HEK293T (cell line): Measurements from ENCODE around the gene FTO.

Experiments
- CTCF ChIA-PET: fragments of 350-600 bp; formaldehyde crosslinking; extraction: SDS; loops from one replicate; lab custom pipeline; 2021; ENCODE audit warnings: antibody characterized with exemption, inconsistent platforms; lab: Yijun Ruan, JAX
- POLR2A ChIA-PET: fragments of 350-600 bp; formaldehyde crosslinking; extraction: SDS; loops from one replicate; lab custom pipeline; 2020; ENCODE audit warnings: antibody characterized with exemption, inconsistent platforms; lab: Yijun Ruan, JAX
- DNase-seq: peaks from one replicate; pipeline ENCODE4 v3.0.0; 2012; ENCODE audit warnings: mixed read lengths; ENCODE audit errors: extremely low spot score
- ARNT ChIP-seq: fragments of 450-650 bp; IDR thresholded peaks from 2 replicates; pipeline ENCODE4 v1.6.1; 2017; ENCODE audit warnings: mild to moderate bottlenecking
- BHLHE40 ChIP-seq: fragments of 450-650 bp; IDR thresholded peaks from 2 replicates; pipeline ENCODE4 v1.6.1; 2016; ENCODE audit warnings: mild to moderate bottlenecking, moderate library complexity, borderline replicate concordance
- CTBP1 ChIP-seq: fragments of 450-650 bp; IDR thresholded peaks from 2 replicates; pipeline ENCODE4 v1.6.1; 2016; ENCODE audit warnings: borderline replicate concordance
- ELF4 ChIP-seq: fragments of 450-650 bp; IDR thresholded peaks from 2 replicates; pipeline ENCODE4 v1.6.1; 2017; ENCODE audit warnings: antibody characterized with exemption
- FOXA1 ChIP-seq: fragments of 450-650 bp; IDR thresholded peaks from 2 replicates; pipeline ENCODE4 v1.6.1; 2016; ENCODE audit warnings: mild to moderate bottlenecking
- FOXK2 ChIP-seq: fragments of 450-650 bp; IDR thresholded peaks from 2 replicates; pipeline ENCODE4 v1.6.1; 2016; ENCODE audit warnings: mild to moderate bottlenecking
- FOXM1 ChIP-seq: fragments of 450-650 bp; IDR thresholded peaks from 2 replicates; pipeline ENCODE4 v1.6.1; 2017; ENCODE audit warnings: mild to moderate bottlenecking, borderline replicate concordance
- HDGF ChIP-seq: fragments of 450-650 bp; IDR thresholded peaks from 2 replicates; pipeline ENCODE4 v1.6.1; 2017; ENCODE audit warnings: antibody characterized with exemption, borderline replicate concordance
- L3MBTL2 ChIP-seq: fragments of 450-650 bp; conservative IDR thresholded peaks from 2 replicates; pipeline ENCODE4 v1.6.1; 2016; ENCODE audit warnings: mild to moderate bottlenecking
- LEF1 ChIP-seq: fragments of 450-650 bp; IDR thresholded peaks from 2 replicates; pipeline ENCODE4 v1.6.1; 2017; ENCODE audit warnings: mild to moderate bottlenecking, borderline replicate concordance
- NFRKB ChIP-seq: fragments of 450-650 bp; IDR thresholded peaks from 2 replicates; pipeline ENCODE4 v1.6.1; 2016; ENCODE audit warnings: mild to moderate bottlenecking, moderate library complexity
- SP1 ChIP-seq: fragments of 450-650 bp; IDR thresholded peaks from 2 replicates; pipeline ENCODE4 v1.6.1; 2017
- SUZ12 ChIP-seq: fragments of 450-650 bp; IDR thresholded peaks from 2 replicates; pipeline ENCODE4 v1.6.1; 2016; ENCODE audit warnings: mild to moderate bottlenecking
- TARDBP ChIP-seq: fragments of 450-650 bp; IDR thresholded peaks from 2 replicates; pipeline ENCODE4 v1.6.1; 2016
- ZNF384 ChIP-seq: fragments of 450-650 bp; IDR thresholded peaks from 2 replicates; pipeline ENCODE4 v1.6.1; 2016
- TF ChIP-seq, protein P1 (sequence below): fragments of 450-650 bp; IDR thresholded peaks from 2 replicates; pipeline ENCODE4 v1.6.1; 2016

Gene FTO

DNA sequence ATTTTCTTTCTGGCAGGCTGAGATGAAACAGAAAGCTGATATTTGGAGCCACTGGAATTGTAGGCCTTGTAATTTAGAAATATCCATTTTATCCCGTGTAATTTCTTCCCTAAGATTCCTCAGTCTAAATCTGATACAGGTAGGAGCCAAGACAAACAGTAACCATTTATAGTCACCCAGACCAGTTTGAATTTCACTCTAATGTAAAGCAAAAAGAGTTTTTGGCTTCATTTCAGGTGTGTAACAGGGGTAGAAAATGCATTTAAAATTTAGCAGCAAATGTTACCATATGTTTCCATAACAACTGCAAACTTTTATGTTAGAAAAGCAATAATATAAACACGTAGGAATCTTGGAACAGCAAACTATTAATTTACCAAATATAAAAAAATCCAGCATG, 249.4 kb downstream of the FTO start:
- TF ChIP-seq, protein P1, sequence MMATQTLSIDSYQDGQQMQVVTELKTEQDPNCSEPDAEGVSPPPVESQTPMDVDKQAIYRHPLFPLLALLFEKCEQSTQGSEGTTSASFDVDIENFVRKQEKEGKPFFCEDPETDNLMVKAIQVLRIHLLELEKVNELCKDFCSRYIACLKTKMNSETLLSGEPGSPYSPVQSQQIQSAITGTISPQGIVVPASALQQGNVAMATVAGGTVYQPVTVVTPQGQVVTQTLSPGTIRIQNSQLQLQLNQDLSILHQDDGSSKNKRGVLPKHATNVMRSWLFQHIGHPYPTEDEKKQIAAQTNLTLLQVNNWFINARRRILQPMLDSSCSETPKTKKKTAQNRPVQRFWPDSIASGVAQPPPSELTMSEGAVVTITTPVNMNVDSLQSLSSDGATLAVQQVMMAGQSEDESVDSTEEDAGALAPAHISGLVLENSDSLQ: no peak
- no peak for TF ChIP-seq CTBP1
- TF ChIP-seq HDGF: no peak
- no peak for TF ChIP-seq ELF4
- no peak for TF ChIP-seq NFRKB
- no peak for TF ChIP-seq L3MBTL2
- TF ChIP-seq FOXA1: no peak
- no peak for TF ChIP-seq FOXM1
- CTCF ChIA-PET: no interaction called here
- POLR2A ChIA-PET: no interaction called here
- DNase-seq: no peak

DNA sequence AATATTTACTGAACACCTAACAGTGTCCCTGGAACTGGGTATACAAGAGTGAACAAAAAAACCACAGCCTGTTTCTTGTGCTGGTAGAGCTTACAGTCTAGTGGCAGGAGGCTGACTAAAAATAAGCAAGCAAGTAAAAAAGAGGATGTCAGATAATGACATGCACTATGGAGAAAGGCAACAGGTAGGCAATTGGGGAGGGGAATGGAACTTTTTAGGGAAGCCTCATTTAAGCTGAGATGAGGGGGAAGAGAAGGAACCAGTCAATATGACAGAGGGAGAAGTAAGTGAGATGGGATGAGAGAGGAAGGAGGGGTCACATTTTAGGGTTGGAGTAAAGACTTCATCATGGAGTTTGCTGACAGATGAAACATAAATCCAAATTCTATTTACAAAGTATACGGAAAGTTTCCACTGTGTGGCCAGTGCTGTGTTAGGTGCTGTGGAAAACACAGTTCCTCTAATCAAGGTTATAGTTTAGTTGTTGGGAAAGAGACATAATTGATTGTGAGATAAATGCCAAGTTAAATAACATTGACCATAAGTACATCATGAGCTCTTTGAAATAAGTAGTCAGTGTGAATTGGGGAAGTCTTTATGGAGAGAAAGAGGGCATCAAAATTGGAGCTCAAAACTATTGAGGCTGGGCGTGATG, 251.4 kb downstream of the FTO start:
- CTCF ChIA-PET: no interaction called here
- no peak for DNase-seq
- TF ChIP-seq FOXM1 (no peak), ARNT (no peak), SUZ12 (no peak), CTBP1 (no peak), FOXK2 (no peak), LEF1 (no peak), TARDBP (no peak), ZNF384 (no peak), HDGF (no peak), FOXA1 (no peak), ELF4 (no peak), L3MBTL2 (no peak), SP1 (no peak), BHLHE40 (no peak), NFRKB (no peak)
- TF ChIP-seq, protein P1: no peak
- POLR2A ChIA-PET: interaction anchor here (0.6 kb wide), 1 partner anchor 96 kb away, joined by 3 read pairs; no protein-coding TSS in a partner anchor

DNA sequence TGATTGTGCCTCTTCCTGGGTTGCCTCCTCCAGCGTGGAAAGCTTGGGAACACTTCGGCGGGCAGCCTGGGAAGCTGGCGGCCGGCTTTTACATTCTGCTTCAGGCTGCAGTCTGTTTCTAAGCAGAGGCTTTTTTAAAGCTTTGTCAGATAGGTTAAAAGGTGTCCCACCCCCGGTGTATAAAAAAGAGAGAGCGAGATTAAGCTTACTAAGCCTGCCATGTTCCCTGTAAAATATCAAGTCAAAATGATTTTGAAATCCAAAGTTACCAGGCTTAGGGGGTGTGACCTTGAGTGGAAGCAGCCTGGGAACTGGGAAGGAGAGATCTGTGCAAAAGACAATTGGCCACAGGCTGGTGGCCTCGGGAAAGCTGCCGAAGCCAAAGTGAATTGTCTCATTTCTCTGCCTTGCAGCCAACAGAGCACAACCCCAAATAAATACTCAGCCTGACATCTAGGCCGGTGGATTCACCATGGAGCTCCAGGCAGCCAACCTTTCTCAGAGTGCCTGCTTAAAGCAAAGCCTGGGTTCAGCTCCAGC, 254.5 kb downstream of the FTO start:
- CTCF ChIA-PET: no interaction called here
- POLR2A ChIA-PET: no interaction called here
- TF ChIP-seq SP1 (no peak), TARDBP (no peak), LEF1 (no peak), FOXK2 (no peak)
- DNase-seq: no peak

- CTCF ChIA-PET: no interaction called here
- DNase-seq: no peak
- TF ChIP-seq FOXM1 (no peak), ARNT (no peak), FOXA1 (no peak), NFRKB (no peak), TARDBP (no peak), ELF4 (no peak), HDGF (no peak), SUZ12 (no peak), SP1 (no peak), BHLHE40 (no peak), FOXK2 (no peak), LEF1 (no peak), ZNF384 (no peak), L3MBTL2 (no peak), CTBP1 (no peak)
- TF ChIP-seq, protein P1: no peak
- POLR2A ChIA-PET: no interaction called here
These were observed 256.3 kb downstream of the FTO start for GRCh38 chr16:53960050-53960812.

- peak; percentile 64 for DNase-seq
- TF ChIP-seq, protein P1: peak; percentile 94
- TF ChIP-seq BHLHE40 (no peak), LEF1 (no peak), ZNF384 (peak; percentile 81), TARDBP (no peak), NFRKB (no peak), SUZ12 (no peak)
- CTCF ChIA-PET: no interaction called here
- POLR2A ChIA-PET: no interaction called here
These were observed 257.1 kb downstream of the FTO start for GRCh38 chr16:53960954-53961616.
